Astrocyte (in vitro differentiated cells and primary cell): ENCODE measurements around the gene ESYT1.

Source experiments
- EZH2 ChIP-seq: IDR thresholded peaks from 2 replicates; pipeline ENCODE4 v1.6.1; 2012; ENCODE audit warnings: mild to moderate bottlenecking, low read length, inconsistent platforms; ENCODE audit not compliant: insufficient read depth
- TF ChIP-seq, protein P1 (sequence below): IDR thresholded peaks from 2 replicates; pipeline ENCODE4 v1.5.1; 2011; ENCODE audit warnings: low read depth, mild to moderate bottlenecking, inconsistent platforms, low read length, moderate library complexity; ENCODE audit not compliant: insufficient read depth

DNA sequence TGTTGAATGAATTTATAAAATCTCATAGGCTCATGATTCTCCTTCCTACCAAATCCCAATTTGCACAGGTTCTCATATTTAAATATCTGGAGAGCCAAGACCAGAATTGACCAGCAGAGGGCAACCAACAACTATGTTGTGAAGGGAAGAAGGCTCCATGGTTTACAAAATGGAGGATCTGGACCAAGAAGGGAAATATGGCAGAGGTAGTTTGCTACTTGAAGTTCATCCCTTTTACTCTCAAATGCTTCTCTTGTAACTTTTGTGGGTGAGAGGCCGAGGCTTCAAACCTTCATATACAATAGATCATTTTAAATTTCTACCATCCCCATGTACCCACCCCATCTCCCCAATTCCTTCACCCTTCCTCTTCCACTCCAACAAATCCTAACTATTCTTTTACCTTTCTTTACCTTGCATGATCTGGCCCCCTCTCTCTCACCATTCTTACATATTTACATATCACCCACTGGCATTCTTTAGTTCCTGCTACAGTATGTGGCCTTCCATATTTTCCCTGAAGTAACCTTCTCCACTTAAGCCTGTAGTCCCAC is 65.0 kb downstream of the ESYT1 start:
- TF ChIP-seq, protein P1, sequence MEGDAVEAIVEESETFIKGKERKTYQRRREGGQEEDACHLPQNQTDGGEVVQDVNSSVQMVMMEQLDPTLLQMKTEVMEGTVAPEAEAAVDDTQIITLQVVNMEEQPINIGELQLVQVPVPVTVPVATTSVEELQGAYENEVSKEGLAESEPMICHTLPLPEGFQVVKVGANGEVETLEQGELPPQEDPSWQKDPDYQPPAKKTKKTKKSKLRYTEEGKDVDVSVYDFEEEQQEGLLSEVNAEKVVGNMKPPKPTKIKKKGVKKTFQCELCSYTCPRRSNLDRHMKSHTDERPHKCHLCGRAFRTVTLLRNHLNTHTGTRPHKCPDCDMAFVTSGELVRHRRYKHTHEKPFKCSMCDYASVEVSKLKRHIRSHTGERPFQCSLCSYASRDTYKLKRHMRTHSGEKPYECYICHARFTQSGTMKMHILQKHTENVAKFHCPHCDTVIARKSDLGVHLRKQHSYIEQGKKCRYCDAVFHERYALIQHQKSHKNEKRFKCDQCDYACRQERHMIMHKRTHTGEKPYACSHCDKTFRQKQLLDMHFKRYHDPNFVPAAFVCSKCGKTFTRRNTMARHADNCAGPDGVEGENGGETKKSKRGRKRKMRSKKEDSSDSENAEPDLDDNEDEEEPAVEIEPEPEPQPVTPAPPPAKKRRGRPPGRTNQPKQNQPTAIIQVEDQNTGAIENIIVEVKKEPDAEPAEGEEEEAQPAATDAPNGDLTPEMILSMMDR = peak; percentile 96
- no peak for TF ChIP-seq EZH2
